AG10803 (cell line): ENCODE measurements around the gene N4BP3.
"Not testable (repeated sequence)": the region's sequence is repeated elsewhere in the genome, so short reads cannot be mapped to it uniquely, and the experiment has no call there.

ENCODE experiments used
- DNase-seq: peaks from one replicate; pipeline ENCODE4 v3.0.0; 2010; ENCODE audit warnings: low read depth
- H3K4me3 ChIP-seq: 2 replicates; pipeline ENCODE4 v1.5.1; 2011; ENCODE audit warnings: mild to moderate bottlenecking, low read length, control low read depth
- CTCF ChIP-seq: conservative IDR thresholded peaks from 2 replicates; pipeline ENCODE4 v1.5.1; 2011; ENCODE audit warnings: mild to moderate bottlenecking, low read length, control low read depth, inconsistent platforms

The N4BP3 gene

GRCh38 chr5:178074266-178074952 is 38.9 kb upstream of the N4BP3 start:
- no peak overlapping the region for H3K4me3 ChIP-seq
- no peak for TF ChIP-seq CTCF
- DNase-seq, result no peak

DNA sequence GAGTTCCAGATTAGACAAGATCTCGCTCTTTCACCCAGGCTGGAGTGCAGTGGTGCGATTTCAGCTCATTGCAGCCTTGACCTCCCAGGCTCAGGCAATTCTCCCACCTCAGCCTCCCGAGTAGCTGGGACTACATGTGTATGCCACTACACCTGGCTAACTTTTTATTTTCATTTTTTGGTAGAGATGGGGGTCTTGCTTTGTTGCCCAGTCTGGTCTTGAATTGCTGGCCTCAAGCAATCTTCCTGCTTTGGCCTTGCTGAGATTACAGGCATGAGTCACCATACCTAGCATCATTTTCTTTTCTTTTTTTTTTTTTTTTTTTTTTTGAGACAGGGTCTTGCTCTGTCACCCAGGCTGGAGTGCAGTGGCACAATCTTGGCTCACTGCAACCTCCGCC is 36.4 kb upstream of the N4BP3 start:
- DNase-seq, H3K4me3 ChIP-seq: not testable (repeated sequence)

- no peak for DNase-seq
- H3K4me3 ChIP-seq, result no peak overlapping the region
- TF ChIP-seq CTCF, result no peak
Observed at GRCh38 chr5:178077751-178078150, 35.6 kb upstream of the N4BP3 start.

DNA sequence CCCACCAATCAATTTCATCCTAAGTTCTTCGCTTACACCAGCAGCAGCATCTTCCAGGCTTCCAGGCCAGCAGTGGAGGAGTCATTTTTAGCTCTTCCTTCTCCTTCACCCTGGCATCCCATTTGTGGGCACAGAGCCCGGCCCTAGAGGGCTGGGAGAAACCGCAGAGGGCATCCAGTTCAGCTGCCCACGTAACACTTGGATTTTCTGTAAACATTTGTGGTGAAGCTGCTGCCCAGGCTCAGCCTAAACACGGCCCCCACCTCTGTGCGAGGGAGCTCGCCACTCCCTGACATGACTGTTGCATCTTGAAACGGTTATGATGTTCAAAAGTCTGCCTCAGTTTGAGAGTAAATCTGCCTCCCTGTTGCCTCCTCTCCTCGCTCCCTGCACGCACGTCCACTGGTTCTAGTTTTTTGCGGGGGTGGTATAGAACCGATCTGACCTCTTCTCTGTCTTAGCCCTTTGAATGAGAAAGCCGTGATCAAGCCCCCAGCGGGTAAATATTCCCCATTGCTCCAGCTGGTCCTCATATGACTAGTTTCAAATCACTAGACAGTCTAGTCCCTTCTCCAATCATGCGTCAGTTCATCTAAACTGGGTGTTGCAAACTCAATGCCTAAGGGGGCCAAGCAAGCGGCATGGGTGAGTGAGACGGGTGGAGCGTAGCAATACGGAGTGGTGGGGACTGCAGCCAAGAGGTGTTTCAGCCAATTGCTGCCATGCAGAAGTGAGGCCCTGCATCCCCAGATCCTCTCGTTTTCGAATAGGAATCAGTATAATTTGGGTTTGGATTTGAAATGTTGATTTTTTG is 34.9 kb upstream of the N4BP3 start:
- TF ChIP-seq CTCF, result no peak
- peak; percentile 92 for DNase-seq
- no peak overlapping the region for H3K4me3 ChIP-seq

DNA sequence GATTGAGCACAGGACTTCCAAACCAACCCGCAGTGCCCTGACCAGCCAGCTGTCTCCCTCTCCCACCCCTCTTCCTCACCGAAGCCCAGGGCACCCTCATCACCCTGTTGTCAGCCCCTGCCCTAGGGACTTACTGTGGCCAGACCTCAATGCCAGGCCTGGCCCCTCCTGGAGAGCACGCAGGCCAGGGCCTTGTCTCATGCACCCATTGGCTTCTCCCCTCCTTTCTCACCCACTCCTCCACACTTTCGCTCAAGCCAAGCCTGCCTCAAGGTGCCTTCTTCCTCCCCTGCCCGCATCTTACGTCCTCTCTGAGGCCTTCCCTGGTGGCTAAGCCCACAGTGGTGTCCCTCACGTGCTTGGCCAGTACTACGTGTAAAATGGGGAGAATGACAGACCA is 33.3 kb upstream of the N4BP3 start:
- TF ChIP-seq CTCF, result no peak
- no peak overlapping the region for H3K4me3 ChIP-seq
- no peak for DNase-seq

GRCh38 chr5:178080618-178081410 is 32.5 kb upstream of the N4BP3 start:
- H3K4me3 ChIP-seq, result no peak overlapping the region
- DNase-seq, result no peak
- TF ChIP-seq CTCF, result no peak

DNA sequence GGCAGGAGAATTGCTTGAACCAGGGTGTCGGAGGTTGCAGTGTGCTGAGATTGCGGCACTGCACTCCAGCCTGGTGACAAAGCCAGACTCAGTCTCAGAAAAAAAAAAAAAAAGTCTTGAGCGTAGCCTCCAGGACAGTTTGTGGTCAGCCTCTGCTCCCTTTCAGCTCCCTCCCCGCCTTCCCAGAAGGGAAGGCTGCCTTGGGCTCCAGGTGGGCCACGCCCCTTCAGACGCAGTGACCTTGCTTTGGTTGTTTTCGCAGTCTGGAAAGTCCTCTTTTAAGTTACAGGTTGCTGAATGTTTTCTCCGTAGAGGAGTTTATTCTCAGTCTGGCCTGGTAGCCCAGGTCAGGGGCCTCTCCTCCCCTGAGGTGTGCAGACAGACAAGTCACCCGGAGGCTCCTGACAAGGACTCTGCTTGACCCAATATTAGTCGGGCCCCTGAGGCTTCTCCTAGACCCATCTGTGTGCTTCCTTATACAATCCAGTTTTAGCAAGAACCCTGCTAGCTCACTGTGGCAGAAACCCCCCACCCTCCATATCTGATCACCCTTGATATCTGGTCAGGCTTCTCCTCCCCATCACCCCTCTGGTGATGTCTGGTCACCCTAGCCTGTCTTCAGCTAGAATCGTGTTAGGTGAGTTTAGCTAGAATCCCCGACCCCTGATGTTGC is 31.6 kb upstream of the N4BP3 start:
- no peak overlapping the region for H3K4me3 ChIP-seq
- DNase-seq, result no peak
- no peak for TF ChIP-seq CTCF
